WERI-Rb-1 (cell line): ENCODE measurements around the gene ARHGAP25.

Experiments used
- DNase-seq: peaks from one replicate; pipeline ENCODE4 v3.0.0-alpha.2; 2020
- H3K27ac ChIP-seq: fragments of 250-450 bp; sonication (Bioruptor Pico); 2 replicates; pipeline ENCODE4 v1.5.1; 2020; ENCODE audit warnings: mild to moderate bottlenecking, moderate library complexity
- H3K27me3 ChIP-seq: fragments of 250-450 bp; sonication (Bioruptor Pico); 2 replicates; pipeline ENCODE4 v1.5.1; 2021; ENCODE audit warnings: mild to moderate bottlenecking, low read depth, moderate library complexity; ENCODE audit not compliant: insufficient read depth, severe bottlenecking
- H3K36me3 ChIP-seq: fragments of 250-450 bp; sonication (Bioruptor Pico); 2 replicates; pipeline ENCODE4 v1.5.1; 2020; ENCODE audit warnings: mild to moderate bottlenecking, moderate library complexity
- H3K4me3 ChIP-seq: 2 replicates; pipeline ENCODE4 v1.5.1; 2011; ENCODE audit warnings: low read depth, mild to moderate bottlenecking, control low read depth, low read length
- H3K9me3 ChIP-seq: fragments of 250-450 bp; sonication (Bioruptor Pico); 2 replicates; pipeline ENCODE4 v1.5.1; 2021; ENCODE audit warnings: mild to moderate bottlenecking, moderate library complexity; ENCODE audit not compliant: severe bottlenecking
- CTCF ChIP-seq: IDR thresholded peaks from 2 replicates; pipeline ENCODE4 v1.5.1; 2011; ENCODE audit warnings: low read depth, mild to moderate bottlenecking, control low read depth, inconsistent platforms, low read length

The ARHGAP25 gene

GRCh38 chr2:68833162-68833561, 98.6 kb downstream of the ARHGAP25 start:
- H3K27me3 ChIP-seq = peaks cover 76% of the 10 kb centered on the region
- TF ChIP-seq CTCF = no peak
- H3K27ac ChIP-seq = no peak overlapping the region
- no peak for DNase-seq
- H3K4me3 ChIP-seq = no peak overlapping the region
- H3K36me3 ChIP-seq = no peaks in the 10 kb centered on the region
- H3K9me3 ChIP-seq = no peaks in the 10 kb centered on the region

GRCh38 chr2:68834737-68835376, 100.2 kb downstream of the ARHGAP25 start:
- H3K36me3 ChIP-seq = no peaks in the 10 kb centered on the region

GRCh38 chr2:68835621-68836020, 101.0 kb downstream of the ARHGAP25 start:
- no peak overlapping the region for H3K27ac ChIP-seq
- H3K4me3 ChIP-seq = no peak overlapping the region
- H3K9me3 ChIP-seq = peaks cover 6% of the 10 kb centered on the region
- peaks cover 65% of the 10 kb centered on the region for H3K27me3 ChIP-seq
- no peak for TF ChIP-seq CTCF
- H3K36me3 ChIP-seq = no peaks in the 10 kb centered on the region
- no peak for DNase-seq

More at GRCh38 chr2:68834737-68835376, 100.2 kb downstream of the ARHGAP25 start:
- Histone ChIP-seq H3K27ac (no peak overlapping the region), H3K9me3 (peaks cover 6% of the 10 kb centered on the region), H3K27me3 (peaks cover 63% of the 10 kb centered on the region), H3K4me3 (no peak overlapping the region)
- no peak for DNase-seq
- no peak for TF ChIP-seq CTCF

GRCh38 chr2:68837164-68837860, 102.7 kb downstream of the ARHGAP25 start:
- Histone ChIP-seq H3K27me3 (peaks cover 65% of the 10 kb centered on the region), H3K27ac (no peak overlapping the region), H3K36me3 (no peaks in the 10 kb centered on the region), H3K9me3 (peaks cover 6% of the 10 kb centered on the region), H3K4me3 (no peak overlapping the region)
- DNase-seq = peak; percentile 30
- TF ChIP-seq CTCF = peak; percentile 34; the same call in 1 of the 2 replicates

- H3K4me3 ChIP-seq = no peak overlapping the region
- H3K9me3 ChIP-seq = peaks cover 6% of the 10 kb centered on the region
- no peak for TF ChIP-seq CTCF
- peaks cover 66% of the 10 kb centered on the region for H3K27me3 ChIP-seq
- no peak overlapping the region for H3K27ac ChIP-seq
- H3K36me3 ChIP-seq = no peaks in the 10 kb centered on the region
- no peak for DNase-seq
Observed at GRCh38 chr2:68837861-68838341, 103.3 kb downstream of the ARHGAP25 start.
